Stimulated activated CD4-positive, alpha-beta T cell treated with anti-CD3 and anti-CD28 coated beads, Interleukin-1b, Interleukin-23, amount 100 ng/mL, for 1 hour (primary cell): ENCODE results near the gene CTDSP1.

Experiments
- DNase-seq, 2 donors: peaks; one replicate each; pipeline ENCODE4 v3.0.0-alpha.2; 2020; ENCODE audit warnings: low read depth in 2 of 2

The CTDSP1 gene

DNA sequence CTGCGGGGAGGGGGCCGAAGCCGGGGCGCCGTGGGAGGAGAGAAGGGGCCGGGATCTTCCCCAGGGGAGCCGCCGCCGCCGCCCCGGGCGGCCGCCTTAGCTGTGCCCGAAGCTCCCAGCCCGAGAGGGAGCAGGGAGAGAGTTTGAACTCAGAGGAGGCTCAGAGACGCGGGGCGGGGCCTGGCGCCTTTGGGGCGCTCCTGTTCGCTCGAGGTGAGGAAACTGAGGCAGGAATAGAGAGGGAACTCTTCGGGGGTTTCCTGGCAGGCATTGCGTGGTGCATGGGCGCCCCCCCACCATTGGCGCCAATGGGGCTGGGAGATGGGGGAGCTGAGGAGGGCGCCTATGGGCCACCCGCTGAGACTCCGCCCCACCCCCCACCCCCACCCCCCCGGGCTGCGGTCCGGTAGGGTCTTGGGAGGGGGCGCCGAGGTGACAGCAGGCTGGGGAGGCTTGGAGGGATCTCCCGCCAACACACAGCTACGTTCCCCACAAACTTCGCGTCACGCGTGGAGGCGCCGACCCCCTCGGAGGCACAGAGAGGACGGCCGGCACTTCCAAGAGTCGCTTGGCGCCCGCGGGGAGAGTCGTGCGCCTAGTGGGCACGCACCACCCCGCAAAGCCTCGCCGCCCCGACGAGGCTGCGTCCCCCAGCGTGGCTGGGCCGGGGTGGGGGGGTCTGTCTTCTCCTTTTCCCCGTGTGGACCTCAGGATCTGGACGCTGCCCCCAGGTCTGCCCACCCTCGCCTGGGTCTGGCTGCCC lies 680 bp downstream of the CTDSP1 start:
- no peak for DNase-seq

DNA sequence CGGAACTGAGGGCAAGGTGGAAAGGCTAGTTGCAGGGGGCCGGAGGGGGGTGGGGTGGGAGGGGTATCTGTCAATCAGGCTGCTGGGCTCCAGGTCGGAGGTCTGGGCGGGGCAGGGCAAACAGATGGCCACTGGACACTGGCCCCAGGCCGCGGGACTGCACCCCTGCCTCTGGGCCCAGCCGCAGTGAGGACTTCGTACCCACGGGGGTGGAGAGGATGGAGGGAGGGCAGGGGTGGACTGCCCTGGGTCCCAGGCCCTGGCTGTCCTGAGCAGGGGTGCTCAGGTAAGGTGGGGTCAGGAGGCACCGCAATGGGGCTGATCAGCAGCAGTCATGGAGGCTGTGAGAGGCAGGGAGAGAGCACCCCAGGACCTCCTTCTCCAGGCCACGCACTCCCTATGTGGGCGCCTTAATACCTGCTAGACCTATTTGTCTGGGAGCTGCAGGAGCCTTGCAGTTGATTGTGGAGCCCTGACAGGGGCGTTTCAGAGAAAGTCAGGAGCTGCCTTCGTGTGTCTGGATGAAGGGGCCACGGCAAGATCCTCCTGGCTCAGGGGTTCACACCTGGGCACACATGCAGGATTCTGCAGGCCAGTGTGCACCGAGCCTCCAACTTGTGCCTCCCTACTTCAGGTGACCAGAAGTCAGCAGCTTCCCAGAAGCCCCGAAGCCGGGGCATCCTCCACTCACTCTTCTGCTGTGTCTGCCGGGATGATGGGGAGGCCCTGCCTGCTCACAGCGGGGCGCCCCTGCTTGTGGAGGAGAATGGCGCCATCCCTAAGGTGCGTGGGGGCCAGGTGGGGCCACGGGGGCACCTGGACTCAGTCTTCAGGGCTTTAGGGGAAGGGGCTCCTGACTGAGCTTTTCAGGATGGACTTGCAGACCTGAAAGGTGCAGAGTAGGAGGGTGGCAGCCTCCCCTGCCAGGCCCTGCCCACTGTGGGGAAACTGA lies 1.5 kb downstream of the CTDSP1 start:
- no peak for DNase-seq

DNA sequence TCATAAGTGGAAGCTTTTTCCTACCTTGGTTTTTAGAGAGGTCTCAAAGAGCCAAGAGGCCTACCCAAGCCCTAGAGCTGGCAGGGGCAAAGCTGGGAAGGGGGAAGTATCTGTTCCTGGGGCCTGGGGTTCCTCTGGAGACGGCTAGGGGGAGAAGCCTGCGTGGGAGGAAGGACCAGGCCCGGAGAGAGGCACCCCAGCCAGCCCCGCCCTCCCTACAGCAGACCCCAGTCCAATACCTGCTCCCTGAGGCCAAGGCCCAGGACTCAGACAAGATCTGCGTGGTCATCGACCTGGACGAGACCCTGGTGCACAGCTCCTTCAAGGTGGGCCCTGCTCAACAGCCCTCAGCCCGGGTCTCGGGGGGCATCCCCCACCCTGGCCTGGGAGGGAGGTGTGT lies 2.2 kb downstream of the CTDSP1 start:
- DNase-seq, result no peak

DNA sequence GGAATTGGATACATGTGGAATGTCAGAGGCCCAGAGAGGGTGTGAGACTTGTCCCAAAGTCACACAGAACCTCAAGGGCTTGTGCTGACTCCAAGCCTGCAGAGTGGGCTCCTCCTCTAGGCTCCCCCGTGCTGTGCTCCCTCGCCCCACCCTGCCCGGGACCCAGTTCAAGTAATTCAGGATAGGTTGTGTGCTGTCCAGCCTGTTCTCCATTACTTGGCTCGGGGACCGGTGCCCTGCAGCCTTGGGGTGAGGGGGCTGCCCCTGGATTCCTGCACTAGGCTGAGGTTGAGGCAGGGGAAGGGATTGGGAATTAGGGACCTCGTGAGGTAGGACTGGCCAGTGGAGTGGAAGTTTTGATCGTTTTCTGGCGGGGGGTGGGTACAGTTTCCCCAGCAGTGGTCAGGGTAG lies 2.8 kb downstream of the CTDSP1 start:
- DNase-seq, result no peak

DNA sequence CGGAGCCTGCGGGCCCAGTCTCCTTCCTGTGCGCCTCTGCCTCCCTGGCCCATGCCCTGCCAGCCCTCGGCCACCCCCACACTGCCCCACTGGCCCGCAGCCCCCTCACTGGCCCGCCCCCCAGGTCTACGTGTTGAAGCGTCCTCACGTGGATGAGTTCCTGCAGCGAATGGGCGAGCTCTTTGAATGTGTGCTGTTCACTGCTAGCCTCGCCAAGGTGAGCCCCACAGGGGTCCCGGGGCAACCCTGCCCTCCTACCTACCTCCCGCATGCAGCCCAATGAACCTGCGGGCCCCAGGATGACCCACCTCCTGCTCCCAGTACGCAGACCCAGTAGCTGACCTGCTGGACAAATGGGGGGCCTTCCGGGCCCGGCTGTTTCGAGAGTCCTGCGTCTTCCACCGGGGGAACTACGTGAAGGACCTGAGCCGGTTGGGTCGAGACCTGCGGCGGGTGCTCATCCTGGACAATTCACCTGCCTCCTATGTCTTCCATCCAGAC lies 3.3 kb downstream of the CTDSP1 start:
- no peak for DNase-seq

DNA sequence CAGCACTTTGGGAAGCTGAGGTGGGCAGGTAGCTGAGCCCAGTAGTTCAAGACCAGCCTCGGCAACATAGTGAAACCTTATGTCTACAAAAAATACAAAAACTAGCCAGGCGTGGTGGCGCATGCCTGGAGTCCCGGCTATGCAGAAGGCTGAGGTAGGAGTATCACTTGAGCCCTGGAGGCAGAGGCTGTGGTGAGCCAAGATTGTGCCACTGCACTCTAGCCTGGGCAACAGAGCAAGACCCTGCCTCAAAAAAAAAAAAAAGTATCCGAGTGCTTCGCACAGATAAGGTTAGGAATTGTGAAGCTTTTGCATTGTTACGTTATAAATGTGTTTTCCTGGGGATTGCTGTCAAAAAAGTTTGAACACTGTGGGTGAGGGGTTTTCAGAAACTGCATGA lies 4.1 kb downstream of the CTDSP1 start:
- no peak for DNase-seq

DNA sequence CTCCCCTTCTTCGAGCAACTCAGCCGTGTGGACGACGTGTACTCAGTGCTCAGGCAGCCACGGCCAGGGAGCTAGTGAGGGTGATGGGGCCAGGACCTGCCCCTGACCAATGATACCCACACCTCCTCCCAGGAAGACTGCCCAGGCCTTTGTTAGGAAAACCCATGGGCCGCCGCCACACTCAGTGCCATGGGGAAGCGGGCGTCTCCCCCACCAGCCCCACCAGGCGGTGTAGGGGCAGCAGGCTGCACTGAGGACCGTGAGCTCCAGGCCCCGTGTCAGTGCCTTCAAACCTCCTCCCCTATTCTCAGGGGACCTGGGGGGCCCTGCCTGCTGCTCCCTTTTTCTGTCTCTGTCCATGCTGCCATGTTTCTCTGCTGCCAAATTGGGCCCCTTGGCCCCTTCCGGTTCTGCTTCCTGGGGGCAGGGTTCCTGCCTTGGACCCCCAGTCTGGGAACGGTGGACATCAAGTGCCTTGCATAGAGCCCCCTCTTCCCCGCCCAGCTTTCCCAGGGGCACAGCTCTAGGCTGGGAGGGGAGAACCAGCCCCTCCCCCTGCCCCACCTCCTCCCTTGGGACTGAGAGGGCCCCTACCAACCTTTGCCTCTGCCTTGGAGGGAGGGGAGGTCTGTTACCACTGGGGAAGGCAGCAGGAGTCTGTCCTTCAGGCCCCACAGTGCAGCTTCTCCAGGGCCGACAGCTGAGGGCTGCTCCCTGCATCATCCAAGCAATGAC lies 4.8 kb downstream of the CTDSP1 start:
- no peak for DNase-seq

DNA sequence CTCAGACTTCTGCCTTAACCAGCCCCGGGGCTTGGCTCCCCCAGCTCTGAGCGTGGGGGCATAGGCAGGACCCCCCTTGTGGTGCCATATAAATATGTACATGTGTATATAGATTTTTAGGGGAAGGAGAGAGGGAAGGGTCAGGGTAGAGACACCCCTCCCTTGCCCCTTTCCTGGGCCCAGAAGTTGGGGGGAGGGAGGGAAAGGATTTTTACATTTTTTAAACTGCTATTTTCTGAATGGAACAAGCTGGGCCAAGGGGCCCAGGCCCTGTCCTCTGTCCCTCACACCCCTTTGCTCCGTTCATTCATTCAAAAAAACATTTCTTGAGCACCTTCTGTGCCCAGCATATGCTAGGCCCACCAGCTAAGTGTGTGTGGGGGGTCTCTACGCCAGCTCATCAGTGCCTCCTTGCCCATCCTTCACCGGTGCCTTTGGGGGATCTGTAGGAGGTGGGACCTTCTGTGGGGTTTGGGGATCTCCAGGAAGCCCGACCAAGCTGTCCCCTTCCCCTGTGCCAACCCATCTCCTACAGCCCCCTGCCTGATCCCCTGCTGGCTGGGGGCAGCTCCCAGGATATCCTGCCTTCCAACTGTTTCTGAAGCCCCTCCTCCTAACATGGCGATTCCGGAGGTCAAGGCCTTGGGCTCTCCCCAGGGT lies 5.5 kb downstream of the CTDSP1 start:
- DNase-seq, result no peak

DNA sequence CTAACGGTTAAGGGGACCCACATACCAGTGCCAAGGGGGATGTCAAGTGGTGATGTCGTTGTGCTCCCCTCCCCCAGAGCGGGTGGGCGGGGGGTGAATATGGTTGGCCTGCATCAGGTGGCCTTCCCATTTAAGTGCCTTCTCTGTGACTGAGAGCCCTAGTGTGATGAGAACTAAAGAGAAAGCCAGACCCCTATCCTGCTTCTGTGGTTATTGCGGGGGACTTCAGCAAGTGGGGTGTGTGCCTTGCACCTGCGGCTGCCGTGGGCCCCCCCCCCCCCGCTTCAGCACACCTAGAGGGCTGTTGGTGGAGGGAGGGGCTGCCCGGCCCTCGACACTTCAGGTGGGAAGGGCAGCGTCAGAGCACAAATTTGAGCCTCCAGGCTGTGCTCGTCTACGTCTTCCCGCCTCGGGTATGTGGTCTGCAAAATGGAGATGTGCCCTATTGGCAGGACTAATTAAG lies 6.1 kb downstream of the CTDSP1 start:
- no peak for DNase-seq

DNA sequence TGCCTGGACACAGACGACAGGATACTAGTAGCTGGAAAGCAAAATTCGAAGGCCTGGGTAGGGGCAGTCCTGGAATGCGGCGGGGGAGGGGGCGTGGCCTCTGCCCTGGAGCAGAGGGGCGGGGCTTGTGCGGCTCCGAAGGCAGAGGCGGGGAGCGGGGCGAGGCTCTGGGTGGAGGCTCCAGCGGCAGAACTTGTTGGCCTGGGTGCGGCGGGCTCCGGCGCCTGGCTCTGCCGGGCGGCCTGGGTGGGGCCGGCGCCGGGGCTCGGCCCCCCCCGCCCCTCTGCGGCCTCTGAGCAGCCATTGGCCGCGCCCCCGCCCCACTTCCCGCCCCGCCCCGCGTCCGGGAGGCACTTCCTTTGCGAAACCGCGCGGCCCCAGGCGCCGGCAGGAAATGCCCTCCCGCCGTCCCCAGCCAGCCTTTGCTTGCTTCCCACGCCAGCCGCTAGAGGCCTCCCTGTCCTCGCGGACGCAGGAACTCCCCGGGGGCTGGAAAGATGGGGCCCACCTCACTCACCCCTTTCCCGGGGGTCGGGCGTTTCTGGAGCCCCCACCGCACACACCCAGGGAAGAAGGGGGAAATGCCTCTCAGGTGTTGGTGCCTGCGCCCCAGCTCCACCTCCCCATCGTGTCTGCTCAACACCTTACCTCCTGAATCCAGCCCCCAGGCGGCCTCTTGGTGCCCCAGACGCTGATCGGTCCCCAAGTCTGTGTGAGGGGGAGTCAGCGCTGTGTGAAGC lies 6.7 kb downstream of the CTDSP1 start:
- peak; percentile 79 to 86 for DNase-seq

DNA sequence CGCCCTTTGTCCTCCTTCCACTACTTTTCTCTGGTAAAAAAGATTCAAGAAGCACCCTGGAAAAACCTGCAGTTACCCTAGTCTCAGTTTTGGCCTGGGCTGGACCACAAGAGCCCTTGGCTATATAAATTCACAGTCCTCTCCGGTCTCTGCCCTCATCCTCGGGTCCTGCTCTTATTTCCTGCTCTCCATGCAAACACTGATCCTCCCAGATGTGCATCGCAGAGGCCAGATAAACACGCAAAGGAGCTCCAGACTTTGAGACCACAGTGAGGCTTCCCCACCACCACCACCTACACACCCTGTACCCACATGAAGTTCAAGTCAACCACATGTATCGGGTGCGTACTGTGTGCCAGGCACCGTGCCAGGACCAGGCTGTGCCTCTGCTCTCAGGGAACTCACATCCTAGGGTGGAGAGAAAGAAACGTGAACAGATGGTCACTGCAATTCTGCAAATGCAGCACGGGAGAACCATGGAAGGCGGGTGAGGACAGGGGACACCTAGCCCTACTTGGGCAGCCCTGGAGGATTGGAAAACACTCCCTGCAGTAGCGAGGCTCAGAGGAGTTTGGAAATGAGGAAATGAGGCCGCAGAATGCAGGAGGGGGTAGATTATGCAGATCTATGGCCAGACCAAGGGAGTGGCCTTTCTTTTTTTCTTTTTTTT lies 7.4 kb downstream of the CTDSP1 start:
- DNase-seq, result no peak

DNA sequence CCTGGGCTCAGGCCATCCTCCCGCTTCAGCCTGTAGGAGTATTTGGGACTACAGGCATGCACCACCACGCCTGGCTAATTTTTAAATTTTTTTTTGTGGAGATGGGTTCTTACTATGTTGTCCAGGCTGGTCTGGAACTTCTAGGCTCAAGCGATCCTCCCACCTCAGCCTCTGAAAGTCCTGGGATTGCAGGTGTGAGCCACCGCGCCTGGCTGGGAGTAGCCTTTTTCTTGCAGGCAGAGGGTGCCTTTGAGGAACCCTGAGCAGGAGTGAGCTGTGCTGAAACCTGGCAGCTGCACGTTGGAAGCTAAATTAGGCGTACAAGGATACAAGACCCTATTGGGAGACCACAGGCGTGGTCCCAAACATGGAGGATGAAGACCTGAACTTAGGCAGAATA lies 8.0 kb downstream of the CTDSP1 start:
- no peak for DNase-seq

DNA sequence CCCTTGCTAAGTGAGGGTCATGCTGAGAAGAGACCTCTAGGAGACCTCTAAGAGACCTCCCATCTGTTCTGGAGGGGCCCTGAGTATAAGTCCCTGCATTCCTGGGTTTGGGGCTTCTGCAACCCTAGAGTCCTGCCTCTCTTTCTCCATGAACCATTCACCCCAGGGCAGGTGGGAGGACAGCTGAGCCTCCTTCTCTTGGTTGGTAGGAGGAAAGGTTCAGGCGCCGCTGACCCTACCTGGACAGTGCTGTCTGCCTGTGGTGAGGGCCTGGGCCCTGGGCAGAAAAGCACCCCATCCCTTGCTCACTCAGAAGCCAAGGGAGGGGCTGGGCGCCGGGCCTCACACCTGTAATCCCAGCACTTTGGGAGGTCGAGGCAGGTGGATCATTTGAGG lies 18.7 kb downstream of the CTDSP1 start:
- no peak for DNase-seq

DNA sequence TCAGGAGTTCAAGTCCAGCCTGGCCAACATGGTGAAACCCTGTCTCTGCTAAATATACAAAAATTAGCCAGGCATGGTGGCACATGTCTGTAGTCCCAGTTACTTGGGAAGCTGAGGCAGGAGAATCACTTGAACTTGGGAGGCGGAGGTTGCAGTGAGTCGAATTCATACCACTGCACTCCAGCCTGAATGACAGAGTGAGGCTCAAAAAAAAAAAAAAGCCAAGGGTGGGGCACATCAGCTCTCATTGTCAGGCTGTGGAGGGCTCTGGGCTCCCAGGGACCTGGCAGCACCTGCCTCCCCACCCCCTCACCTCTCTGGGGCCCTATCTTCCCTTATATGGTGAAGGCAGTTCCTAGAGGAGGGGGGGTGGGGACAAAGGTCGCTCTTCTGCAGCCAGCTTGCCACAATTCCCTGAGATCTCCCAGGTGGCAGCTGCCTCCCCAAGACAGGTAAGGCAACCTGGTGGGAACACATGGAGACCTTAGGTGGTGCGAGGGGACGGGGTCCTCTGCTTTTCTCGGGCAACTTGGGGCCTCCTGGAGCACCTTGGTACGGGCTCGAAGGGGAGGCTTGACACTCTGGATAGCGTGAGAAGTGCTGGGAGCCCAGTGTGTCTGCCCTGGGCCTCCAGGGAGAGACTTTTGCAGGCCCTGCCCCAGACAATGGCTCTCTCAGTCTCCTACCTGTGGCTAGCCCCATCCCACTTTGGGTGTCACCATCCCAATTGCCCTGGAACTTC lies 19.2 kb downstream of the CTDSP1 start, which contains the start of gene VIL1:
VIL1 (plus strand) TSS at position 407 of the 742 bp plus-strand sequence. CDS start 4,656 bp downstream, outside the sequence.
- DNase-seq, result no peak

DNA sequence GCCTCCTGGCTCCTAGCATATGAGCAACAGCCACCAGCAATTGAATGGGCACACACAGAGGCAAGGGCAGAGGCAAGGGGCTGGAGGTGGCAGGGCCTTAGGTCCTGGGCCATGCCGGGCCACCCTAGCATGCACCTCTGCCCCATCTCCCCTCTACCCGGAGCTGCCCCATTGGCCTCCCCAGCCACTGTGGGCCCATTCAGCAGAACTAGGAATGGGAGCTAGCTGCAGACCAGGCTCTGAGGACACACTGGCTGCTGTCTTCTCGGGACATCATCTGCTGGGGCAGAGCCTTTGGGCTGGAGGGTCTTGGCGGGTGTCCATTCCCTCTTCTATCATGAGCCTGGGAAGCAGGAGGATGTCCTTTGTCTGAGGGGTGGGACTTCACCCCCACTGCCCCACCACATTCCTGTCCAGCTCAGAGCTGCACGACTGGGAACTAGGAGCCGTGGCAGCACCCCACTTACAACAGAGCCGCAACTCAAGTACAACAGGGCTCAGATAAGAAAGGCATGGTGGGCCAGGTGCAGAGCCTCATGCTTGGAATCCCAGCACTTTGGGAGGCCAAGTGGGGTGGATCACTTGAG lies 20.1 kb downstream of the CTDSP1 start:
- DNase-seq, result no peak

DNA sequence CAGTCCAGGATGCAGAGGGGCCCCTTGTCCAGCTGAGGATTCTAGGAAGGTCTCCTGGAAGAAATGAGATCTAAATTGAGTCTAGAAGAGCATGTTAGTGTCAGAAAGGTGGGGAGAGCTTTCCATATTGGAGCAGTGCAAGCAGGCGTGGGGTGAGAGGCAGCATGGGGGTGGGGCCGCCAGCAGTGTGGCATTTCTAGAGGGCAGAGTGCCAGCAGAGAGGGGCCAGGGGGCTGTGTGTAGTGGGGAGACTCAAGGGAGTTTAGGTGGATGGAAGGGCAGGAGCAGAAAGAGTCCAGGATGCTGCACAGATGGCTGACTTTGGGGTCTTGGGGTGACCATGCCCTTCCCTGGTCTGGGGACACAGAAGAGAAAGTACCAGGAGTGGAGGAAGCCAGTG lies 21.4 kb downstream of the CTDSP1 start:
- DNase-seq, result no peak

DNA sequence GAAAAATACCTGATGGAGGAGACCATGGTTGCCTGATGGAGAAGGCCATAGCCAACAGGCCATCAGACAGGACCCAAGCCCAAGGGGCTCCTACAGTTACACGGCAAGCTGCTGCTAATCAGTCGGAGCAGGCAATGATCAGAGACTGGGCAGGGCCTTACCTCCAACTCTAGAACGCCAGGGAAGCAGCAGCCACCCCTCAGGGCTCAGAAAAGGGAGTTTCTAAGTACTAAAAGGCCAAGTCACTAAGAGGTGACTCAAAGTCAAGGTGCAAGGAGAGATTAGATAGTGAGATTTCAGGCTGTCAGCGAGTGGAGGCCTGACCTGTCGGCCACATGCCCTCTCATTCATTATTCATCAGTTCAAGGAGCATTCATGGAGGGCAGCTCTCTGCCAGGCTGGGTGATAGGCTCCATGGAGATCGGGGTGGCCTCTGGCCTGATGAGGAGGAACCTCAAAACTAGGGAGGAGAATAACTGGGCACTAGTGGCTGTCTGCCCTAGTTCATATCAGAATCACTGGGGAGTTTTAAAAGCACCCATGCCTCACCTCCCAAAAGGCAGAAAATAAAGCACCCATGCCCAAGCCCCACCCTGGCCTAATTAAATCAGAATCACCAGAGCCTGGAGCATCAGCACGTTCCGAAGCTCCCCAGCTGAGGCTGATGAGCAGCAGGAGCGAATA lies 22.9 kb downstream of the CTDSP1 start:
- no peak for DNase-seq

DNA sequence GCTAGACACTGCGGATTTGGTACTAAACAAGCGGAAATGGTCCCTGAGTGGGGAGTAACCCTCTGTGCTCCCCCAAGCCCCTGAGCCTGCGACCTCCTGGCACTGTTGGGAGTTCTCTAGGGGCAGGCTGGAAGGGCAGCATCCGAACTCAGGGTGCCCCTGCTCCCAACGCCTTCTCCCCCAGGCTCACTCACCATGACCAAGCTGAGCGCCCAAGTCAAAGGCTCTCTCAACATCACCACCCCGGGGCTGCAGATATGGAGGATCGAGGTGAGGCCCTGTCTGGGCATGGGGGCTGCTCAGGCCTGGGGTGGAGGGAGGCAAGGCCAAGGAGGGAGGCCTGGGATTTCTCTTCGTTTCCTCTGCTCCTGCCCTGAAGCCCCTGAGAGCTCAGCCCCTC lies 23.9 kb downstream of the CTDSP1 start:
- no peak for DNase-seq
